ENCODE measurements around the gene PTPN4. TPM values are rescaled to one million over a fixed set of nuclear protein-coding genes. Genes with fewer than 3 reads are reported as not detected.

Gene PTPN4
- total and polyA plus RNA-seq, 2 of the 8 experiments (the other 6 are each of a cell fraction or from before 2014, with no cell fraction given) = 28.5 to 105 TPM

GRCh38 chr2:119819846-119820245 lies 60.1 kb downstream of the PTPN4 start (continued):
- no peak for TF ChIP-seq ATF2 (IDR thresholded peaks at IDR 0.05; ENCODE audit: low read length)

Measured in H1 (cell line).